DOHH2 (cell line): ENCODE results near the gene ERRFI1.

ENCODE experiments used
- CTCF ChIP-seq: fragments of 200-600 bp; sonication (generic); IDR thresholded peaks from one replicate; pipeline ENCODE4 v1.5.1; 2014; ENCODE audit warnings: antibody characterized with exemption, mild to moderate bottlenecking, low read depth, low read length; ENCODE audit not compliant: poor library complexity, severe bottlenecking
- EZH2phosphoT487 ChIP-seq: fragments of 200-600 bp; sonication (generic); IDR thresholded peaks from 2 replicates; pipeline ENCODE4 v1.6.1; 2017; ENCODE audit warnings: borderline replicate concordance, mild to moderate bottlenecking, antibody characterized with exemption, low read length, moderate library complexity, mixed read lengths

DNA sequence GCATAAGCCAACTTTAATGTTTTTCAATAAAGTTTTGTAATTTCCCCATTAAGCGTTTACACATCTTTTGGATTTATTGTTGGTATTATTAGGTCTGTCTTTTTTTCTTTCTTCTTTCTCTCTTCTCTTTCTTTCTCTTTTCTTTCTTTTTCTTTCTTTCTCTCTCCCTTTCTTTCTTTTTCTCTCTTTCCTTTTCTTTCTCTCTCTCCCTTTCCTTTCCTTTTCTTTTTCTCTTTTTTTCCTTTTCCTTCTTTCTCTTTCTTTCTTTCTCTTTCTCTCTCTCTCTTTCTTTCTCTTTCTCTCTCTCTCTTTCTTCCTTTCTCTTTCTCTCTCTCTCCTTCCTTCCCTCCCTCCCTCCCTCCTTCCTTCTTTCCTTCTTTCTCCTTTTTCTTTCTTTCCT lies 31.3 kb downstream of the ERRFI1 start:
- TF ChIP-seq CTCF (no peak), EZH2phosphoT487 (no peak)
